ENCODE results near the gene FCER1G. TPM values are rescaled to one million over a fixed set of nuclear protein-coding genes. Genes with fewer than 3 reads are reported as not detected.

Gene FCER1G
- total and polyA plus RNA-seq, 9 of the 15 experiments (the other 6 are each of a cell fraction or from before 2014, with no cell fraction given), result 0.15 to 0.69 (median 0.31) TPM; not detected in 2

DNA sequence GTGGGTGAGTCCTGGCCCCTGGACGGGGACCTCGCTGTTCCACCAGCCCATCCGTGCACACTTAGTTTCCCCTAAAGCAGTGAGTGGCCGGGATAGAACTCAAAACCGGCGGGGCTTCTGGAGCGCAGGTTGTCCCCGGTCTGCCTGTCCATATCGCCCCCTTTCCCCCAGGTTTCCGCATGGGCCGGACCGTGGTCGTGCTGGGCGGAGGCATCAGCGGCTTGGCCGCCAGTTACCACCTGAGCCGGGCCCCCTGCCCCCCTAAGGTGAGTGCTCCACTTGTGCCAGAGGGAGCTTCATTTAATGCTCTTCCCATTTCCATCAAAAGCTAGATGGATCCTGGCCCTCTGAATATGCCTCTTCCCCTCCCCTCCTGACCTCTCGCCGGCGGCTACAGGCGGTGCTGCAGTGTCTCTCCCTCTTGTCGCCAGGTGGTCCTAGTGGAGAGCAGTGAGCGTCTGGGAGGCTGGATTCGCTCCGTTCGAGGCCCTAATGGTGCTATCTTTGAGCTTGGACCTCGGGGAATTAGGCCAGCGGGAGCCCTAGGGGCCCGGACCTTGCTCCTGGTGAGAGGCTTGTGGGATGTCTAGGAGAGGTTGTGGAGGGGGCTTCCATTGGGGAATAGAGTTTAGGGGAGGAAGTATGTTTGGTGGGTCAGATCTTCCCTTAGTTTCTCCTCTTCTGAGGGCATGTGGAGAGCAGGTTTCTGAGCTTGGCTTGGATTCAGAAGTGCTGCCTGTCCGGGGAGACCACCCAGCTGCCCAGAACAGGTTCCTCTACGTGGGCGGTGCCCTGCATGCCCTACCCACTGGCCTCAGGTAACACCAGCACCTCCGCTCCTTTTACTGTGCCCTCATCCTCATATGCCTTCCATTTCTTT is 48.2 kb upstream of the FCER1G start (continued):
- no peak for TF ChIP-seq TFAM (CRISPR knock-in tag; conservative IDR thresholded peaks at IDR 0.05)
- TF ChIP-seq NR4A1 (CRISPR knock-in tag; IDR thresholded peaks at IDR 0.05), result no peak
- peak; percentile 58; the same call in 1 of the 2 replicates for TF ChIP-seq NR4A1 (tag; IDR thresholded peaks at IDR 0.05)
- TF ChIP-seq ZBTB7A (IDR thresholded peaks at IDR 0.05; ENCODE audit: borderline replicate concordance, control insufficient read depth, low read depth, low read length), result peak; percentile 52; the same call in 1 of the 2 replicates
- 0 out of 2 replicates have a peak, but pooled peaks have one; percentile 78 for TF ChIP-seq NR1H2 (CRISPR knock-in tag; IDR thresholded peaks at IDR 0.05)
- 0 out of 2 replicates have a peak, but pooled peaks have one; percentile 11 for TF ChIP-seq DMBX1 (CRISPR knock-in tag; IDR thresholded peaks at IDR 0.05; ENCODE audit: borderline replicate concordance)
- TF ChIP-seq, protein P1, sequence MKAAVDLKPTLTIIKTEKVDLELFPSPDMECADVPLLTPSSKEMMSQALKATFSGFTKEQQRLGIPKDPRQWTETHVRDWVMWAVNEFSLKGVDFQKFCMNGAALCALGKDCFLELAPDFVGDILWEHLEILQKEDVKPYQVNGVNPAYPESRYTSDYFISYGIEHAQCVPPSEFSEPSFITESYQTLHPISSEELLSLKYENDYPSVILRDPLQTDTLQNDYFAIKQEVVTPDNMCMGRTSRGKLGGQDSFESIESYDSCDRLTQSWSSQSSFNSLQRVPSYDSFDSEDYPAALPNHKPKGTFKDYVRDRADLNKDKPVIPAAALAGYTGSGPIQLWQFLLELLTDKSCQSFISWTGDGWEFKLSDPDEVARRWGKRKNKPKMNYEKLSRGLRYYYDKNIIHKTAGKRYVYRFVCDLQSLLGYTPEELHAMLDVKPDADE (conservative IDR thresholded peaks at IDR 0.05; ENCODE audit: control insufficient read depth, low read depth, low read length), result peak; percentile 50; the same call in 1 of the 2 replicates
- no peak for TF ChIP-seq NFYB (IDR thresholded peaks at IDR 0.05; ENCODE audit: extremely low read depth, insufficient read length)
- no peak for TF ChIP-seq TCF7L2 (IDR thresholded peaks at IDR 0.05; ENCODE audit: low read depth, low read length)
- TF ChIP-seq FOXK1 (CRISPR knock-in tag; IDR thresholded peaks at IDR 0.05; ENCODE audit: borderline replicate concordance), result 0 out of 2 replicates have a peak, but pooled peaks have one; percentile 55
- peak in 1 of 2 experiments; percentile 18; a peak in 2 of 4 replicates for TF ChIP-seq TEAD1 (CRISPR knock-in tag; IDR thresholded peaks at IDR 0.05)
- peak; percentile 45 for TF ChIP-seq KDM5B (IDR thresholded peaks at IDR 0.05; ENCODE audit: insufficient replicate concordance, low read depth, low read length)
- no peak for TF ChIP-seq RB1 (IDR thresholded peaks at IDR 0.05; ENCODE audit: low read depth)
- TF ChIP-seq, protein P2, sequence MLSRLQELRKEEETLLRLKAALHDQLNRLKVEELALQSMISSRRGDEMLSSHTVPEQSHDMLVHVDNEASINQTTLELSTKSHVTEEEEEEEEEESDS (CRISPR knock-in tag; IDR thresholded peaks at IDR 0.05), result no peak
- TF ChIP-seq RBM14 (IDR thresholded peaks at IDR 0.05; ENCODE audit: borderline replicate concordance, insufficient read depth, low read depth, low read length), result no peak
- TF ChIP-seq MYC (IDR thresholded peaks at IDR 0.05; ENCODE audit: low read depth, low read length), result no peak
- peak; percentile 80 for TF ChIP-seq MYC (CRISPR knock-in tag; IDR thresholded peaks at IDR 0.05; ENCODE audit: borderline replicate concordance, low read depth)
- TF ChIP-seq, protein P3, sequence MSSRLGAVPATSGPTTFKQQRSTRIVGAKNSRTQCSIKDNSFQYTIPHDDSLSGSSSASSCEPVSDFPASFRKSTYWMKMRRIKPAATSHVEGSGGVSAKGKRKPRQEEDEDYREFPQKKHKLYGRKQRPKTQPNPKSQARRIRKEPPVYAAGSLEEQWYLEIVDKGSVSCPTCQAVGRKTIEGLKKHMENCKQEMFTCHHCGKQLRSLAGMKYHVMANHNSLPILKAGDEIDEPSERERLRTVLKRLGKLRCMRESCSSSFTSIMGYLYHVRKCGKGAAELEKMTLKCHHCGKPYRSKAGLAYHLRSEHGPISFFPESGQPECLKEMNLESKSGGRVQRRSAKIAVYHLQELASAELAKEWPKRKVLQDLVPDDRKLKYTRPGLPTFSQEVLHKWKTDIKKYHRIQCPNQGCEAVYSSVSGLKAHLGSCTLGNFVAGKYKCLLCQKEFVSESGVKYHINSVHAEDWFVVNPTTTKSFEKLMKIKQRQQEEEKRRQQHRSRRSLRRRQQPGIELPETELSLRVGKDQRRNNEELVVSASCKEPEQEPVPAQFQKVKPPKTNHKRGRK (tag; IDR thresholded peaks at IDR 0.05), result no peak
- TF ChIP-seq, protein P4, sequence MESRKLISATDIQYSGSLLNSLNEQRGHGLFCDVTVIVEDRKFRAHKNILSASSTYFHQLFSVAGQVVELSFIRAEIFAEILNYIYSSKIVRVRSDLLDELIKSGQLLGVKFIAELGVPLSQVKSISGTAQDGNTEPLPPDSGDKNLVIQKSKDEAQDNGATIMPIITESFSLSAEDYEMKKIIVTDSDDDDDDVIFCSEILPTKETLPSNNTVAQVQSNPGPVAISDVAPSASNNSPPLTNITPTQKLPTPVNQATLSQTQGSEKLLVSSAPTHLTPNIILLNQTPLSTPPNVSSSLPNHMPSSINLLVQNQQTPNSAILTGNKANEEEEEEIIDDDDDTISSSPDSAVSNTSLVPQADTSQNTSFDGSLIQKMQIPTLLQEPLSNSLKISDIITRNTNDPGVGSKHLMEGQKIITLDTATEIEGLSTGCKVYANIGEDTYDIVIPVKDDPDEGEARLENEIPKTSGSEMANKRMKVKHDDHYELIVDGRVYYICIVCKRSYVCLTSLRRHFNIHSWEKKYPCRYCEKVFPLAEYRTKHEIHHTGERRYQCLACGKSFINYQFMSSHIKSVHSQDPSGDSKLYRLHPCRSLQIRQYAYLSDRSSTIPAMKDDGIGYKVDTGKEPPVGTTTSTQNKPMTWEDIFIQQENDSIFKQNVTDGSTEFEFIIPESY (CRISPR knock-in tag; IDR thresholded peaks at IDR 0.05), result 0 out of 2 replicates have a peak, but pooled peaks have one; percentile 43
